Endothelial cell of umbilical vein (primary cell): Measurements from ENCODE around the gene OR8A1. TPM values are rescaled to one million over a fixed set of nuclear protein-coding genes. Genes with fewer than 3 reads are reported as not detected.

Experiments used
- BruUV-seq: library from RNA; stranded (reverse); fragments of 400-500 nt; replicated peaks from 2 replicates; lab custom pipeline; 2021; lab: Mats Ljungman, UMichigan
- CTCF ChIA-PET: fragments of 300-600, 350-600 bp; sonication (Branson Sonifier 250); formaldehyde crosslinking; loops from one replicate; lab custom pipeline; 2021; ENCODE audit warnings: antibody characterized with exemption, inconsistent platforms; lab: Charles Lee
- POLR2A ChIA-PET: fragments of 300-600, 350-600 bp; sonication (Branson Sonifier 250); formaldehyde crosslinking; loops from one replicate; lab custom pipeline; 2021; ENCODE audit warnings: antibody characterized with exemption, inconsistent platforms; lab: Charles Lee
- DNase-seq: peaks from one replicate; pipeline ENCODE4 v3.0.0-alpha.2; 2011; ENCODE audit warnings: low read depth, low spot score
- FAIRE-seq: peaks from 2 replicates; lab custom pipeline; 2011; peaks lifted over from hg19 to GRCh38; lab: Jason Lieb, UNC
- H2AFZ ChIP-seq: 2 replicates; pipeline ENCODE4 v1.6.0; 2012; ENCODE audit warnings: low read depth, low read length, control low read depth, inconsistent platforms
- H3K27ac ChIP-seq: 2 replicates; pipeline ENCODE4 v1.5.1; 2011; ENCODE audit warnings: low read depth, mild to moderate bottlenecking, control low read depth, low read length, moderate library complexity; ENCODE audit not compliant: insufficient read depth
- H3K27me3 ChIP-seq, 2 experiments: 2 replicates each; pipeline versions ENCODE4 v1.6.0 to v1.6.1; 2011; ENCODE audit warnings: low read length in 2 of 2, mixed read lengths in 1 of 2; ENCODE audit not compliant: control insufficient read depth in 2 of 2, insufficient read depth in 2 of 2
- H3K36me3 ChIP-seq, 2 experiments: 2 replicates in 1 of 2; 3 replicates in 1 of 2; pipeline ENCODE4 v1.5.1; 2011; ENCODE audit warnings: low read length in 2 of 2, mild to moderate bottlenecking in 1 of 2, moderate library complexity in 1 of 2; ENCODE audit not compliant: control insufficient read depth in 2 of 2, insufficient read depth in 2 of 2; ENCODE audit errors: extremely low read depth in 1 of 2
- H3K4me1 ChIP-seq: 3 replicates; pipeline ENCODE4 v1.5.1; 2011; ENCODE audit warnings: mild to moderate bottlenecking, low read length; ENCODE audit not compliant: control insufficient read depth, insufficient read depth; ENCODE audit errors: extremely low read depth
- H3K4me2 ChIP-seq: 2 replicates; pipeline ENCODE4 v1.6.1; 2011; ENCODE audit warnings: low read length, control low read depth, mixed read lengths; ENCODE audit not compliant: insufficient read depth
- H3K4me3 ChIP-seq, 3 experiments: fragments of 200-600 bp in 1 of 3; sonication (generic), shearing (Covaris generic) in 1 of 3; replicated peaks in 1 of 3; 2 replicates each; pipeline ENCODE4 v1.5.1; 2011 to 2016; ENCODE audit warnings: control low read depth in 3 of 3, low read length in 3 of 3, mild to moderate bottlenecking in 2 of 3, inconsistent platforms in 1 of 3, low read depth in 1 of 3, moderate library complexity in 1 of 3; ENCODE audit not compliant: insufficient read depth in 1 of 3
- H3K79me2 ChIP-seq: 2 replicates; pipeline ENCODE4 v1.6.0; 2012; ENCODE audit warnings: low read length, inconsistent platforms; ENCODE audit not compliant: control insufficient read depth, insufficient read depth
- H3K9ac ChIP-seq: replicated peaks from 2 replicates; pipeline ENCODE3; 2011; ENCODE audit warnings: low read length, control low read depth; ENCODE audit not compliant: insufficient read depth; ENCODE audit errors: extremely low read depth
- H3K9me1 ChIP-seq: replicated peaks from 3 replicates; pipeline ENCODE4 v1.6.0; 2011; ENCODE audit warnings: mild to moderate bottlenecking, low read length; ENCODE audit not compliant: control insufficient read depth, insufficient read depth; ENCODE audit errors: extremely low read depth
- H3K9me3 ChIP-seq: replicated peaks from 2 replicates; pipeline ENCODE4 v1.5.1; 2012; ENCODE audit warnings: low read length, inconsistent platforms; ENCODE audit not compliant: control insufficient read depth, insufficient read depth
- H4K20me1 ChIP-seq: replicated peaks from 2 replicates; pipeline ENCODE3; 2011; ENCODE audit warnings: mild to moderate bottlenecking, low read length; ENCODE audit not compliant: control insufficient read depth, insufficient read depth; ENCODE audit errors: extremely low read depth
- CTCF ChIP-seq, 2 donors: IDR thresholded peaks; 1 replicate in 1 of 2; 2 replicates in 1 of 2; pipeline ENCODE4 v1.5.1; 2011; ENCODE audit warnings: low read length in 2 of 2, mild to moderate bottlenecking in 2 of 2, moderate library complexity in 2 of 2, control low read depth in 1 of 2, inconsistent platforms in 1 of 2, low read depth in 1 of 2; ENCODE audit not compliant: insufficient read depth in 1 of 2; ENCODE audit errors: extremely low read depth in 1 of 2
- EZH2 ChIP-seq: IDR thresholded peaks from 2 replicates; pipeline ENCODE4 v1.6.1; 2012; ENCODE audit warnings: borderline replicate concordance, low read depth, mild to moderate bottlenecking, moderate library complexity, low read length, inconsistent platforms; ENCODE audit not compliant: severe bottlenecking
- FOS ChIP-seq: IDR thresholded peaks from 2 replicates; pipeline ENCODE4 v1.6.1; 2011; ENCODE audit warnings: mild to moderate bottlenecking, low read length, moderate library complexity, borderline replicate concordance; ENCODE audit not compliant: insufficient read depth
- GATA2 ChIP-seq: IDR thresholded peaks from 2 replicates; pipeline ENCODE4 v1.7.0; 2011; ENCODE audit warnings: low read depth, mild to moderate bottlenecking, moderate library complexity, mixed read lengths, low read length; ENCODE audit not compliant: insufficient read length, insufficient read depth
- JUN ChIP-seq: IDR thresholded peaks from 2 replicates; pipeline ENCODE4 v1.6.1; 2011; ENCODE audit warnings: borderline replicate concordance, low read depth; ENCODE audit not compliant: insufficient read length, insufficient read depth
- MAX ChIP-seq: IDR thresholded peaks from 2 replicates; pipeline ENCODE4 v1.6.1; 2011; ENCODE audit not compliant: insufficient read depth, insufficient read length
- MYC ChIP-seq: IDR thresholded peaks from one replicate; pipeline ENCODE4 v1.6.1; 2011; ENCODE audit warnings: mild to moderate bottlenecking, low read depth, low read length
- POLR2A ChIP-seq: IDR thresholded peaks from 2 replicates; pipeline ENCODE4 v1.6.1; 2012; ENCODE audit warnings: low read depth, mild to moderate bottlenecking, control low read depth, low read length
- POLR2AphosphoS5 ChIP-seq: IDR thresholded peaks from 2 replicates; pipeline ENCODE4 v1.6.1; 2012; ENCODE audit warnings: low read depth, mild to moderate bottlenecking, control low read depth, low read length, moderate library complexity; ENCODE audit not compliant: insufficient read depth
- dilution Hi-C: fragments of 300-500 bp; cut with MboI; formaldehyde crosslinking; loops from one replicate; pipeline ENCODE4 v1.15.0; 2019; ENCODE audit warnings: low sequenced_read_pairs; ENCODE audit not compliant: extremely low pct_ligation_motif_present
- intact Hi-C: fragments of 100-400 bp; cut with micrococcal nuclease; formaldehyde crosslinking; loops from one replicate; pipeline ENCODE4 v1.10.0; 2022
- polyA plus RNA-seq, 4 experiments: library from polyadenylated mRNA; depleted of rRNA in 3 of 4; stranded (reverse) in 3 of 4; unstranded in 1 of 4; fragments of >200 nt; gene quantifications; 2 replicates each; pipeline versions ENCODE4 v1.2.1 to v1.2.3, GENCODE V29; 2011 to 2012; ENCODE audit warnings: missing spikeins in 1 of 4
- total RNA-seq: library from RNA; stranded (reverse); gene quantifications from 2 replicates; pipeline ENCODE4 v1.2.3, GENCODE V29; 2021

OR8A1 gene
- total and polyA plus RNA-seq, 2 donors (not counting 3 experiments of a cell fraction or from before 2014, with no cell fraction given), result not detected

GRCh38 chr11:124591430-124591829, 21.6 kb downstream of the OR8A1 start:
- no peaks in the 10 kb centered on the region for H3K4me1 ChIP-seq
- dilution Hi-C loops, result no loop called here
- H3K36me3 ChIP-seq, result no peaks in the 10 kb centered on the region
- FAIRE-seq (no peak), DNase-seq (no peak)
- no peaks in the 10 kb centered on the region for H3K9me1 ChIP-seq
- ChIA-PET CTCF (interaction anchor here (1.6 kb wide), 1 partner anchor 175 kb away, joined by 5 read pairs; no protein-coding TSS in a partner anchor), POLR2A (no interaction called here)
- no TSS peak for BruUV-seq
- peaks cover 0 to 10% of the 10 kb centered on the region in 2 experiments for H3K27me3 ChIP-seq
- H3K27ac ChIP-seq, result no peak overlapping the region
- intact Hi-C loops, result no loop called here
- TF ChIP-seq GATA2 (no peak), MYC (no peak), MAX (no peak), FOS (no peak), JUN (no peak), CTCF (IDR thresholded peaks at IDR 0.05; ENCODE audit: extremely low read depth in 1 of 2, insufficient read depth in 1 of 2, low read depth in 1 of 2, low read length in 2 of 2) (no peak), POLR2A (no peak), POLR2AphosphoS5 (no peak), EZH2 (no peak)
- H3K9me3 ChIP-seq, result no peaks in the 10 kb centered on the region
- no peaks in the 10 kb centered on the region for H3K79me2 ChIP-seq
- no peak overlapping the region for H3K9ac ChIP-seq
- H4K20me1 ChIP-seq, result no peaks in the 10 kb centered on the region
- H2AFZ ChIP-seq, result no peak overlapping the region
- H3K4me2 ChIP-seq, result no peak overlapping the region
- H3K4me3 ChIP-seq, result no peak overlapping the region
